Left ventricle myocardium inferior (tissue), 1 donor: Measurements from ENCODE around the gene FAM181A. TPM values are rescaled to one million over a fixed set of nuclear protein-coding genes. Genes with fewer than 3 reads are reported as not detected.

ENCODE experiments used
- DNase-seq: peaks from one replicate; pipeline ENCODE4 v3.0.0-alpha.2; 2020
- H3K27ac ChIP-seq: fragments of 200-600 bp; replicated peaks from 2 replicates; pipeline ENCODE4 v1.8.0; 2021
- H3K27me3 ChIP-seq: fragments of 200-600 bp; 2 replicates; pipeline ENCODE4 v1.8.0; 2021; ENCODE audit warnings: low read depth
- H3K36me3 ChIP-seq: fragments of 200-600 bp; 2 replicates; pipeline ENCODE4 v1.8.0; 2021
- H3K4me1 ChIP-seq: fragments of 200-600 bp; 2 replicates; pipeline ENCODE4 v1.8.0; 2021
- H3K4me3 ChIP-seq: fragments of 200-600 bp; 2 replicates; pipeline ENCODE4 v1.8.0; 2021; ENCODE audit warnings: mild to moderate bottlenecking, moderate library complexity
- H3K9me3 ChIP-seq: fragments of 200-600 bp; replicated peaks from 2 replicates; pipeline ENCODE4 v1.8.0; 2021
- CTCF ChIP-seq: fragments of 200-600 bp; IDR thresholded peaks from 2 replicates; pipeline ENCODE4 v1.8.0; 2021; ENCODE audit warnings: antibody characterized with exemption, mild to moderate bottlenecking, borderline replicate concordance
- intact Hi-C: fragments of 100-400 bp; cut with micrococcal nuclease; formaldehyde crosslinking; loops from one replicate; pipeline ENCODE4 v1.11.0; 2022
- total RNA-seq: library from RNA; stranded (reverse); fragmentation: NEBNext Ultra II Directional; extraction: Animal tissue kit (Norgen Biotek cat#: 25700); gene quantifications from one replicate; pipeline ENCODE4 v1.2.1, GENCODE V29; 2021
- donor health status: DM: no; HTN: yes; CAD: no; lungs with severe emphysema.

The FAM181A gene
- total RNA-seq, 1 donor from 2014 or later, result not detected

- intact Hi-C loops, result no loop called here
- DNase-seq, result no peak
These were observed 45.6 kb downstream of the FAM181A start for GRCh38 chr14:93972618-93973205.

GRCh38 chr14:93973607-93974006 is 46.5 kb downstream of the FAM181A start:
- TF ChIP-seq CTCF, result no peak
- intact Hi-C loops, result no loop called here
- H3K4me1 ChIP-seq, result peaks cover 70% of the 10 kb centered on the region

More at GRCh38 chr14:93972618-93973205, 45.6 kb downstream of the FAM181A start:
- Histone ChIP-seq H3K4me1 (peaks cover 76% of the 10 kb centered on the region), H3K4me3 (peak overlapping the region; percentile 67), H3K27me3 (no peaks in the 10 kb centered on the region), H3K27ac (peak overlapping the region; percentile 89), H3K36me3 (peaks cover 4% of the 10 kb centered on the region), H3K9me3 (no peaks in the 10 kb centered on the region)
- no peak for TF ChIP-seq CTCF

GRCh38 chr14:93974299-93974698 is 47.2 kb downstream of the FAM181A start:
- H3K36me3 ChIP-seq, result no peaks in the 10 kb centered on the region
- no peaks in the 10 kb centered on the region for H3K27me3 ChIP-seq
- peak overlapping the region; percentile 67 for H3K4me3 ChIP-seq
- H3K4me1 ChIP-seq, result peaks cover 70% of the 10 kb centered on the region
- TF ChIP-seq CTCF, result no peak
- intact Hi-C loops, result no loop called here
- no peak for DNase-seq
- no peaks in the 10 kb centered on the region for H3K9me3 ChIP-seq
- H3K27ac ChIP-seq, result peak overlapping the region; percentile 89

More at GRCh38 chr14:93973607-93974006, 46.5 kb downstream of the FAM181A start:
- H3K27ac ChIP-seq, result peak overlapping the region; percentile 89
- no peak for DNase-seq
- H3K36me3 ChIP-seq, result peaks cover 4% of the 10 kb centered on the region
- H3K9me3 ChIP-seq, result no peaks in the 10 kb centered on the region
- no peaks in the 10 kb centered on the region for H3K27me3 ChIP-seq
- H3K4me3 ChIP-seq, result peak overlapping the region; percentile 67

GRCh38 chr14:93974833-93975232 is 47.7 kb downstream of the FAM181A start:
- no peaks in the 10 kb centered on the region for H3K9me3 ChIP-seq
- DNase-seq, result peak; percentile 48

GRCh38 chr14:93975791-93976476 is 48.8 kb downstream of the FAM181A start:
- TF ChIP-seq CTCF, result peak; percentile 11
- H3K4me3 ChIP-seq, result peak overlapping the region; percentile 67
- no peaks in the 10 kb centered on the region for H3K9me3 ChIP-seq
- intact Hi-C loops, result no loop called here
- DNase-seq, result no peak
- peak overlapping the region; percentile 89 for H3K27ac ChIP-seq
- H3K36me3 ChIP-seq, result no peaks in the 10 kb centered on the region
- peaks cover 68% of the 10 kb centered on the region for H3K4me1 ChIP-seq
- H3K27me3 ChIP-seq, result no peaks in the 10 kb centered on the region

More at GRCh38 chr14:93974833-93975232, 47.7 kb downstream of the FAM181A start:
- intact Hi-C loops, result no loop called here
- Histone ChIP-seq H3K27ac (peak overlapping the region; percentile 89), H3K36me3 (no peaks in the 10 kb centered on the region), H3K4me3 (peak overlapping the region; percentile 67), H3K4me1 (peaks cover 70% of the 10 kb centered on the region), H3K27me3 (no peaks in the 10 kb centered on the region)
- TF ChIP-seq CTCF, result no peak
